Raji (cell line): ENCODE measurements around the gene PPP2R5A.

Experiments
- POLR2A ChIP-seq: IDR thresholded peaks from 2 replicates; pipeline ENCODE4 v1.6.1; 2011; ENCODE audit warnings: low read depth, low read length, control low read depth; ENCODE audit not compliant: insufficient read depth

Gene PPP2R5A

GRCh38 chr1:212287261-212287895, 2.2 kb downstream of the PPP2R5A start:
- TF ChIP-seq POLR2A, result no peak

- TF ChIP-seq POLR2A, result no peak
Observed at GRCh38 chr1:212288615-212289014, 3.4 kb downstream of the PPP2R5A start.

GRCh38 chr1:212289262-212290077, 4.3 kb downstream of the PPP2R5A start:
- no peak for TF ChIP-seq POLR2A

GRCh38 chr1:212290608-212291007, 5.4 kb downstream of the PPP2R5A start:
- no peak for TF ChIP-seq POLR2A

GRCh38 chr1:212291505-212292134, 6.4 kb downstream of the PPP2R5A start:
- TF ChIP-seq POLR2A, result no peak

- TF ChIP-seq POLR2A, result no peak
Observed at GRCh38 chr1:212292250-212293105, 7.3 kb downstream of the PPP2R5A start.

- TF ChIP-seq POLR2A, result no peak
Observed at GRCh38 chr1:212293579-212293978, 8.4 kb downstream of the PPP2R5A start.

GRCh38 chr1:212294983-212295382, 9.8 kb downstream of the PPP2R5A start:
- TF ChIP-seq POLR2A, result no peak

- TF ChIP-seq POLR2A, result no peak
Observed at GRCh38 chr1:212295579-212295978, 10.4 kb downstream of the PPP2R5A start.

- no peak for TF ChIP-seq POLR2A
Observed at GRCh38 chr1:212297338-212297737, 12.1 kb downstream of the PPP2R5A start.

- TF ChIP-seq POLR2A, result no peak
Observed at GRCh38 chr1:212301580-212301979, 16.4 kb downstream of the PPP2R5A start.

GRCh38 chr1:212302745-212303383, 17.7 kb downstream of the PPP2R5A start:
- no peak for TF ChIP-seq POLR2A

GRCh38 chr1:212305342-212305741, 20.1 kb downstream of the PPP2R5A start:
- TF ChIP-seq POLR2A, result no peak

- no peak for TF ChIP-seq POLR2A
Observed at GRCh38 chr1:212309967-212310366, 24.8 kb downstream of the PPP2R5A start.

- no peak for TF ChIP-seq POLR2A
Observed at GRCh38 chr1:212310383-212310782, 25.2 kb downstream of the PPP2R5A start.
